ENCODE results near the gene PDGFC. TPM values are rescaled to one million over a fixed set of nuclear protein-coding genes. Genes with fewer than 3 reads are reported as not detected.

Gene PDGFC
- total RNA-seq, 1 experiment from 2014 or later: 33.1 TPM

DNA sequence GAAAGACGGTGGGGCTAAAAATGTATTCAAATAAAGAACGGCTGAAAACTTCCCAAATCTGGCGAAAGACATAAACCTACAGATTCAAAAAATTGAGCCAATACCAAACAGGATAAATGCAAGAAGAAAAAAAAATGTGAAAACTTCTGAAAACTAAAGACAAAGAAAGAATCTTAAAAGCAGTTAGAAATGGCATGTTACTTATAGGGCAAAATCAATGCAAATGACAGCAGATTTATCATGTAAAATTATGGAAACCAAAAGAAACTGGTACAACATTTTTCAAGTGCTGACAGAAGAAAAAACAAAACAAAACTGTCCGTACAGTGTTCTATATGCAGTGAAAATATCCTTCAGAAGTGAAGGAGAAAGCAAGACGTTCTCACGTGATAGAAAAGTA, 239.0 kb downstream of the PDGFC start:
- Histone ChIP-seq H3K4me2 (no peak overlapping the region), H3K4me1 (replicated peaks; ENCODE audit: insufficient read depth) (no peaks in the 10 kb centered on the region), H3K79me2 (ENCODE audit: low read depth) (no peaks in the 10 kb centered on the region), H3K9me3 (ENCODE audit: insufficient read depth, low read depth) (peaks cover 10% of the 10 kb centered on the region), H2AFZ (no peak overlapping the region), H3K4me3 (no peak overlapping the region), H3K36me3 (ENCODE audit: low read depth) (no peaks in the 10 kb centered on the region), H4K20me1 (ENCODE audit: insufficient read depth) (no peaks in the 10 kb centered on the region), H3K9me2 (ENCODE audit: insufficient read depth) (no peaks in the 10 kb centered on the region), H3K27ac (no peak overlapping the region), H3K27me3 (ENCODE audit: insufficient read depth, low read depth) (no peaks in the 10 kb centered on the region), H3F3A (ENCODE audit: insufficient read depth, low read depth) (no peaks in the 10 kb centered on the region)
- POLR2A ChIA-PET (ENCODE audit: unreplicated experiment): no interaction called here
- intact Hi-C loops (cut with micrococcal nuclease; ENCODE audit: unreplicated experiment): no loop called here
- TF ChIP-seq, protein P1, sequence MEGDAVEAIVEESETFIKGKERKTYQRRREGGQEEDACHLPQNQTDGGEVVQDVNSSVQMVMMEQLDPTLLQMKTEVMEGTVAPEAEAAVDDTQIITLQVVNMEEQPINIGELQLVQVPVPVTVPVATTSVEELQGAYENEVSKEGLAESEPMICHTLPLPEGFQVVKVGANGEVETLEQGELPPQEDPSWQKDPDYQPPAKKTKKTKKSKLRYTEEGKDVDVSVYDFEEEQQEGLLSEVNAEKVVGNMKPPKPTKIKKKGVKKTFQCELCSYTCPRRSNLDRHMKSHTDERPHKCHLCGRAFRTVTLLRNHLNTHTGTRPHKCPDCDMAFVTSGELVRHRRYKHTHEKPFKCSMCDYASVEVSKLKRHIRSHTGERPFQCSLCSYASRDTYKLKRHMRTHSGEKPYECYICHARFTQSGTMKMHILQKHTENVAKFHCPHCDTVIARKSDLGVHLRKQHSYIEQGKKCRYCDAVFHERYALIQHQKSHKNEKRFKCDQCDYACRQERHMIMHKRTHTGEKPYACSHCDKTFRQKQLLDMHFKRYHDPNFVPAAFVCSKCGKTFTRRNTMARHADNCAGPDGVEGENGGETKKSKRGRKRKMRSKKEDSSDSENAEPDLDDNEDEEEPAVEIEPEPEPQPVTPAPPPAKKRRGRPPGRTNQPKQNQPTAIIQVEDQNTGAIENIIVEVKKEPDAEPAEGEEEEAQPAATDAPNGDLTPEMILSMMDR (conservative IDR thresholded peaks at IDR 0.05): no peak
- no peak for TF ChIP-seq EZH2 (IDR thresholded peaks at IDR 0.05; ENCODE audit: low read depth)
- DNase-seq: no peak
- no TSS peak for BruUV-seq (replicated peaks)
- CTCF ChIA-PET: no interaction called here

- Histone ChIP-seq H3K79me2 (ENCODE audit: low read depth) (no peaks in the 10 kb centered on the region), H3K4me1 (replicated peaks; ENCODE audit: insufficient read depth) (no peaks in the 10 kb centered on the region), H3F3A (ENCODE audit: insufficient read depth, low read depth) (no peaks in the 10 kb centered on the region), H3K4me3 (no peak overlapping the region), H3K36me3 (ENCODE audit: low read depth) (no peaks in the 10 kb centered on the region), H3K9me2 (ENCODE audit: insufficient read depth) (no peaks in the 10 kb centered on the region), H3K27me3 (ENCODE audit: insufficient read depth, low read depth) (no peaks in the 10 kb centered on the region), H2AFZ (no peak overlapping the region), H3K27ac (no peak overlapping the region), H3K9me3 (ENCODE audit: insufficient read depth, low read depth) (peaks cover 10% of the 10 kb centered on the region), H4K20me1 (ENCODE audit: insufficient read depth) (no peaks in the 10 kb centered on the region), H3K4me2 (no peak overlapping the region)
- no TSS peak for BruUV-seq (replicated peaks)
- no peak for TF ChIP-seq EZH2 (IDR thresholded peaks at IDR 0.05; ENCODE audit: low read depth)
- TF ChIP-seq, protein P1 (conservative IDR thresholded peaks at IDR 0.05): no peak
- POLR2A ChIA-PET (ENCODE audit: unreplicated experiment): no interaction called here
- intact Hi-C loops (cut with micrococcal nuclease; ENCODE audit: unreplicated experiment): no loop called here
- CTCF ChIA-PET: no interaction called here
- no peak for DNase-seq
Observed at GRCh38 chr4:156729416-156729815, 242.2 kb downstream of the PDGFC start.

GRCh38 chr4:156725257-156725656, 246.3 kb downstream of the PDGFC start:
- Histone ChIP-seq H3K4me3 (no peak overlapping the region), H3K4me2 (no peak overlapping the region), H3K27ac (no peak overlapping the region), H3K27me3 (ENCODE audit: insufficient read depth, low read depth) (no peaks in the 10 kb centered on the region), H3K4me1 (replicated peaks; ENCODE audit: insufficient read depth) (no peaks in the 10 kb centered on the region), H4K20me1 (ENCODE audit: insufficient read depth) (no peaks in the 10 kb centered on the region), H3K9me2 (ENCODE audit: insufficient read depth) (no peaks in the 10 kb centered on the region), H2AFZ (no peak overlapping the region), H3K36me3 (ENCODE audit: low read depth) (no peaks in the 10 kb centered on the region), H3K79me2 (ENCODE audit: low read depth) (no peaks in the 10 kb centered on the region), H3K9me3 (ENCODE audit: insufficient read depth, low read depth) (no peaks in the 10 kb centered on the region), H3F3A (ENCODE audit: insufficient read depth, low read depth) (no peaks in the 10 kb centered on the region)
- no TSS peak for BruUV-seq (replicated peaks)
- intact Hi-C loops (cut with micrococcal nuclease; ENCODE audit: unreplicated experiment): no loop called here
- ChIA-PET POLR2A (ENCODE audit: unreplicated experiment) (no interaction called here), CTCF (no interaction called here)
- no peak for DNase-seq
- TF ChIP-seq, protein P1 (conservative IDR thresholded peaks at IDR 0.05): no peak
- TF ChIP-seq EZH2 (IDR thresholded peaks at IDR 0.05; ENCODE audit: low read depth): no peak

All from PC-9 (cell line).